K562 (cell line): Measurements from ENCODE around the gene EXOC5. TPM values are rescaled to one million over a fixed set of nuclear protein-coding genes. Genes with fewer than 3 reads are reported as not detected.

Experiments
- ASH1L ChIP-seq: fragments of 450-650 bp; IDR thresholded peaks from 2 replicates; pipeline ENCODE4 v1.6.1; 2018; ENCODE audit warnings: borderline replicate concordance, mild to moderate bottlenecking, low read depth; ENCODE audit not compliant: partially characterized antibody
- ATF1 ChIP-seq, 2 experiments: fragments of 450-650 bp in 1 of 2; IDR thresholded peaks; 2 replicates each; pipeline ENCODE4 v1.6.1; 2016; ENCODE audit warnings: missing compliant biosample characterization in 1 of 2, missing genetic modification characterization in 1 of 2
- CTBP1 ChIP-seq: fragments of 450-650 bp; IDR thresholded peaks from 2 replicates; pipeline ENCODE4 v1.6.1; 2016; ENCODE audit warnings: borderline replicate concordance
- EGR1 ChIP-seq: fragments of 450-650 bp; conservative IDR thresholded peaks from 2 replicates; pipeline ENCODE4 v1.6.1; 2017; ENCODE audit warnings: mild to moderate bottlenecking
- ETV5 ChIP-seq: sonication (generic); formaldehyde crosslinking; IDR thresholded peaks from 2 replicates; pipeline ENCODE4 v1.4.0; 2020; ENCODE audit warnings: low read depth, mild to moderate bottlenecking, missing genetic modification reagents
- GATAD2A ChIP-seq: fragments of 450-650 bp; IDR thresholded peaks from 2 replicates; pipeline ENCODE4 v1.6.1; 2017
- HMGXB4 ChIP-seq: sonication (generic); formaldehyde crosslinking; IDR thresholded peaks from 2 replicates; pipeline ENCODE4 v1.8.1; 2023; ENCODE audit warnings: mild to moderate bottlenecking, missing genetic modification reagents
- PTRF ChIP-seq: fragments of 450-650 bp; IDR thresholded peaks from 2 replicates; pipeline ENCODE4 v1.6.1; 2016; ENCODE audit warnings: mild to moderate bottlenecking, missing genetic modification characterization, missing compliant biosample characterization
- RBBP5 ChIP-seq: fragments of 200-600 bp; sonication (generic); IDR thresholded peaks from 2 replicates; pipeline ENCODE4 v1.6.1; 2012; ENCODE audit warnings: borderline replicate concordance, mild to moderate bottlenecking, low read length, control low read depth, inconsistent platforms; ENCODE audit not compliant: insufficient read depth, poor library complexity, severe bottlenecking
- RBFOX2 ChIP-seq: fragments of 200-400 bp; formaldehyde crosslinking; IDR thresholded peaks from 2 replicates; pipeline ENCODE4 v1.6.1; 2017; ENCODE audit warnings: low read depth, mild to moderate bottlenecking, low read length, moderate library complexity
- RNF2 ChIP-seq: sonication (generic); IDR thresholded peaks from 2 replicates; pipeline ENCODE4 v1.6.1; 2016
- SMAD4 ChIP-seq: fragments of 250-450 bp; sonication (Bioruptor Pico); conservative IDR thresholded peaks from 2 replicates; pipeline ENCODE4 v1.8.0; 2021; ENCODE audit warnings: inconsistent platforms, mild to moderate bottlenecking, moderate library complexity
- ZNF407 ChIP-seq: fragments of 450-650 bp; IDR thresholded peaks from 2 replicates; pipeline ENCODE4 v1.6.1; 2016; ENCODE audit warnings: low read depth
- polyA plus RNA-seq, 8 experiments: library from polyadenylated mRNA; depleted of rRNA in 4 of 8; stranded (reverse) in 5 of 8; unstranded in 3 of 8; fragments of >200 nt; fragmentation: Nextera tagmentation in 2 of 8; fragmentation: Illumina TruSeq in 1 of 8; extraction: Ambion mirVana in 2 of 8; extraction: Trizol in 1 of 8; gene quantifications; 2 replicates each; pipeline versions ENCODE4 v1.2.1 to v1.2.3, GENCODE V29; 2011 to 2014; ENCODE audit warnings: inconsistent platforms in 1 of 8, missing spikeins in 1 of 8
- total RNA-seq, 7 experiments: library from RNA; depleted of rRNA in 6 of 7; stranded (reverse); fragments of >200 nt in 6 of 7; fragmentation: Illumina TruSeq in 2 of 7; extraction: Trizol in 2 of 7; gene quantifications; 2 replicates each; pipeline versions ENCODE4 v1.2.1 to v1.2.3, GENCODE V29; 2011 to 2021; ENCODE audit warnings: low replicate concordance in 1 of 7
- TF ChIP-seq, protein P1 (sequence below): fragments of 450-650 bp; formaldehyde crosslinking; conservative IDR thresholded peaks from 2 replicates; pipeline ENCODE4 v1.4.0; 2022; ENCODE audit warnings: mild to moderate bottlenecking, missing genetic modification characterization

Gene EXOC5
- total and polyA plus RNA-seq, 9 of the 15 experiments (the other 6 are each of a cell fraction or from before 2014, with no cell fraction given), result 5.7 to 50.3 (median 32.0) TPM

DNA sequence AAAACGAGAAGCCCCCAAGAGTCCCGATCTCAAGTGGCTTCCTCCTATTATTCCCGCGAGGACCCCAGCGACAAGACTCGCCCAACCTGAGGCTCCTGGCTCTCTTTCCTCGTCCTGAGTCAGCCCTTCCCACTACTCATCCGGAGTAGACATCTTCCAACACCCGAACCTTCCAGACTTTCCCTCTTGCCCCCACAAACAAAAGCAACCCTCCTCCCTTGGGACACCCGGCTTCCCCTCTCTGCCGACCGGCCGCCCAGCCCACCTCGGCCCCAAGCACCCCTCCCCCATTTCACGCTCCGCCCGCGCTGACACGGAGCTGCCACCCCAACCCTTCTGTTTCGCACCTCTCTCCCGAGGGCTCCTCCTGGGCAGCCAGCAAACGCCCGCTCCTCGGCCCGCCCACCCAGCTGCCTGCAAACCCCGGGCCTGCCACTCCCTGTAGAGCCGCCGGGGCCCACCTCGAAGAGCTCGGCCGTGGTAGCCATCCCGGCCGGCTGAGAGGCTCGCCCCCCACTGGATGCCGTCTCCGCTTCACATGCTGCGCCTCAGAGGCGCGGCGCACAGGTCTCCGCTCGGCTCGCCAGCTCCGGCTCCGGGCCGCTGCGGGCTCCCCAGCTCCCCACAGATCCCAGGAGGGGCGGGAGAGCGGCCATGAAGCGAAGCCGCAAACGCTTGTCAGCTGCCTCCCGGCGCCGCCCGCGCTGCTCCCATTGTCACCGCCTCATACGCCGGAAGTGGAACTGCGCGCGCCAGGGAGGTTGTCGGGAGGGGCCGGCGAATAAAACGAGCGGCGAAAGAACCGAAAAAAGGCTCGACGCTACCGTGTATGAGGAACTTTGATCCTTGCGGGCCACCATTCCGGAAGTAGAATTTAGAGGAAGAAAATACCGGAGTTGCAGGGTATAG lies at the start of gene EXOC5, which contains the start of gene AP5M1 (continued):
- TF ChIP-seq, protein P1, sequence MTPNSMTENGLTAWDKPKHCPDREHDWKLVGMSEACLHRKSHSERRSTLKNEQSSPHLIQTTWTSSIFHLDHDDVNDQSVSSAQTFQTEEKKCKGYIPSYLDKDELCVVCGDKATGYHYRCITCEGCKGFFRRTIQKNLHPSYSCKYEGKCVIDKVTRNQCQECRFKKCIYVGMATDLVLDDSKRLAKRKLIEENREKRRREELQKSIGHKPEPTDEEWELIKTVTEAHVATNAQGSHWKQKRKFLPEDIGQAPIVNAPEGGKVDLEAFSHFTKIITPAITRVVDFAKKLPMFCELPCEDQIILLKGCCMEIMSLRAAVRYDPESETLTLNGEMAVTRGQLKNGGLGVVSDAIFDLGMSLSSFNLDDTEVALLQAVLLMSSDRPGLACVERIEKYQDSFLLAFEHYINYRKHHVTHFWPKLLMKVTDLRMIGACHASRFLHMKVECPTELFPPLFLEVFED, result no peak
- TF ChIP-seq SMAD4 (CRISPR knock-in tag), result 0 out of 2 replicates have a peak, but pooled peaks have one; percentile 29
- TF ChIP-seq CTBP1, result 0 out of 2 replicates have a peak, but pooled peaks have one; percentile 37
- peak; percentile 87 for TF ChIP-seq RBBP5
- TF ChIP-seq HMGXB4 (CRISPR knock-in tag), result no peak
- TF ChIP-seq PTRF, result no peak
- TF ChIP-seq ATF1 (CRISPR knock-in tag; IDR thresholded peaks at IDR 0.05), result no peak
- peak; percentile 62 for TF ChIP-seq ATF1 (tag; IDR thresholded peaks at IDR 0.05)
- TF ChIP-seq ETV5 (CRISPR knock-in tag), result peak; percentile 90
- TF ChIP-seq GATAD2A, result no peak
- peak; percentile 33 for TF ChIP-seq ASH1L
- TF ChIP-seq RBFOX2, result peak; percentile 94
- TF ChIP-seq EGR1, result peak; percentile 6; the same call in 1 of the 2 replicates
- TF ChIP-seq ZNF407, result peak; percentile 94
- TF ChIP-seq RNF2, result no peak
